ENCODE results near the gene CAMK1G. TPM values are rescaled to one million over a fixed set of nuclear protein-coding genes. Genes with fewer than 3 reads are reported as not detected.

The CAMK1G gene
- total and polyA plus RNA-seq, 9 of the 15 experiments (the other 6 are each of a cell fraction or from before 2014, with no cell fraction given), result not detected

DNA sequence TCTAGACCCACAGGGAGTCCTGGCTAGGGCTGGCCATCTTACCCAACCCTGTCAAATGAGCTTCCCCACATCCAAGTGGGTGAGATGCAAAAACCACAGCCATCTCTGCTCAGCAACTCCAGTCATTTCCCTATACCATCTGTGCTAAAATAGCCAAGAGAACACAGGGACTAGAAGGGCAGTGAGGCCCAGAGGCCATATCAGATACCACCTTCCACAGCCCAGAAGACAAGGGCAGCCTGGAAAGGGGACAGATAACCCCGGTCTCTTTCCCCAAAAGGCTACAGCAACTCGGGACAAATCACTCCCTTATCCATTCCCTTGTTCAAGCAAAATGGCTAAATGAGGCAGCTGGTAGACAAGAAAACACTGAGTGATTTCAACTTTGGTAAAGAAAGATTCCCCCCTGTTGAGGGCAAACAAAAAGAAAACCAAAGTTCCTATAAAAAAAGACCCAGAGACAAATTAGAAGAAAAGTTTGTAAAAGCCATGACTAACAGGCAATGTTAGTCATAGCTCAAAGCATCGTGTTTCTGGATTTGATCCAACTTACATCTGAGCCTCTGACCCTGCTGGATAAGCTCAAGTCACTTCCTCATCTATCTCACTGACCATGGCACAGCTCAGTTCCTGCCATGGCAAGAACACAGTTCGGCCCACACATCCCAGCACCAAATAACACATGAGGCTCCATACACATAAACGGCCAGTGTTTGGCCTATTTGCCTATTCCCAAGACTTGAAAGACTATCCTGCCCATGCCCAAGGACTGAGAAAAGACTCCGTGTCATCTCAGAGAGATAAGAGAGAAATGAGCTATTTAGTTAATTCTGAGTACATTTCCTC is 65.6 kb downstream of the CAMK1G start (continued):
- no peak for TF ChIP-seq NELFE (IDR thresholded peaks at IDR 0.05; ENCODE audit: insufficient read depth, insufficient read length)
- peak in 1 of 3 experiments; percentile 6 for TF ChIP-seq YY1 (IDR thresholded peaks at IDR 0.05; ENCODE audit: borderline replicate concordance in 1 of 3, control insufficient read depth in 1 of 3, extremely low read depth in 1 of 3, insufficient read depth in 3 of 3, insufficient read length in 1 of 3, insufficient replicate concordance in 2 of 3, low read depth in 1 of 3, low read length in 2 of 3)
- TF ChIP-seq ZNF583 (CRISPR knock-in tag; IDR thresholded peaks at IDR 0.05), result peak; percentile 96
- peak; percentile 40; the same call in 1 of the 2 replicates for TF ChIP-seq PHF21A (IDR thresholded peaks at IDR 0.05; ENCODE audit: borderline replicate concordance, low read depth)
- TF ChIP-seq L3MBTL2 (IDR thresholded peaks at IDR 0.05), result peak; percentile 58
- TF ChIP-seq, protein P1, sequence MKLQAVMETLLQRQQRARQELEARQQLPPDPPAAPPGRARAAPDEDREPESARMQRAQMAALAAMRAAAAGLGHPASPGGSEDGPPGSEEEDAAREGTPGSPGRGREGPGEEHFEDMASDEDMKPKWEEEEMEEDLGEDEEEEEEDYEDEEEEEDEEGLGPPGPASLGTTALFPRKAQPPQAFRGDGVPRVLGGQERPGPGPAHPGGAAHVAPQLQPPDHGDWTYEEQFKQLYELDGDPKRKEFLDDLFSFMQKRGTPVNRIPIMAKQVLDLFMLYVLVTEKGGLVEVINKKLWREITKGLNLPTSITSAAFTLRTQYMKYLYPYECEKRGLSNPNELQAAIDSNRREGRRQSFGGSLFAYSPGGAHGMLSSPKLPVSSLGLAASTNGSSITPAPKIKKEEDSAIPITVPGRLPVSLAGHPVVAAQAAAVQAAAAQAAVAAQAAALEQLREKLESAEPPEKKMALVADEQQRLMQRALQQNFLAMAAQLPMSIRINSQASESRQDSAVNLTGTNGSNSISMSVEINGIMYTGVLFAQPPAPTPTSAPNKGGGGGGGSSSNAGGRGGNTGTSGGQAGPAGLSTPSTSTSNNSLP (IDR thresholded peaks at IDR 0.05; ENCODE audit: borderline replicate concordance, low read depth, low read length), result 0 out of 2 replicates have a peak, but pooled peaks have one; percentile 25
- TF ChIP-seq DACH1 (IDR thresholded peaks at IDR 0.05; ENCODE audit: partially characterized antibody), result no peak
- TF ChIP-seq SPI1 (IDR thresholded peaks at IDR 0.05; ENCODE audit: borderline replicate concordance, low read depth, low read length), result peak; percentile 98
- no peak for TF ChIP-seq HNRNPL (IDR thresholded peaks at IDR 0.05; ENCODE audit: low read depth, low read length)
- TF ChIP-seq EHMT2 (IDR thresholded peaks at IDR 0.05), result 0 out of 2 replicates have a peak, but pooled peaks have one; percentile 37
- TF ChIP-seq PRPF4 (IDR thresholded peaks at IDR 0.05; ENCODE audit: insufficient read depth, low read depth, low read length, poor library complexity, severe bottlenecking), result no peak
- TF ChIP-seq, protein P2, sequence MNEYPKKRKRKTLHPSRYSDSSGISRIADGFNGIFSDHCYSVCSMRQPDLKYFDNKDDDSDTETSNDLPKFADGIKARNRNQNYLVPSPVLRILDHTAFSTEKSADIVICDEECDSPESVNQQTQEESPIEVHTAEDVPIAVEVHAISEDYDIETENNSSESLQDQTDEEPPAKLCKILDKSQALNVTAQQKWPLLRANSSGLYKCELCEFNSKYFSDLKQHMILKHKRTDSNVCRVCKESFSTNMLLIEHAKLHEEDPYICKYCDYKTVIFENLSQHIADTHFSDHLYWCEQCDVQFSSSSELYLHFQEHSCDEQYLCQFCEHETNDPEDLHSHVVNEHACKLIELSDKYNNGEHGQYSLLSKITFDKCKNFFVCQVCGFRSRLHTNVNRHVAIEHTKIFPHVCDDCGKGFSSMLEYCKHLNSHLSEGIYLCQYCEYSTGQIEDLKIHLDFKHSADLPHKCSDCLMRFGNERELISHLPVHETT (CRISPR knock-in tag; conservative IDR thresholded peaks at IDR 0.05 in 1 of 2, IDR thresholded peaks at IDR 0.05 in 1 of 2), result peak in 1 of 2 experiments; percentile 77; a peak in 2 of 4 replicates
- no peak for TF ChIP-seq FOXK2 (conservative IDR thresholded peaks at IDR 0.05 in 1 of 2, IDR thresholded peaks at IDR 0.05 in 1 of 2; ENCODE audit: low read depth in 2 of 2)
